GM19193 (cell line): ENCODE measurements around the gene ARHGAP45.

Source experiments
- POLR2A ChIP-seq: IDR thresholded peaks from 4 replicates; pipeline ENCODE4 v1.6.1; 2011; ENCODE audit not compliant: insufficient read depth, insufficient read length; ENCODE audit errors: extremely low read depth

Gene ARHGAP45

DNA sequence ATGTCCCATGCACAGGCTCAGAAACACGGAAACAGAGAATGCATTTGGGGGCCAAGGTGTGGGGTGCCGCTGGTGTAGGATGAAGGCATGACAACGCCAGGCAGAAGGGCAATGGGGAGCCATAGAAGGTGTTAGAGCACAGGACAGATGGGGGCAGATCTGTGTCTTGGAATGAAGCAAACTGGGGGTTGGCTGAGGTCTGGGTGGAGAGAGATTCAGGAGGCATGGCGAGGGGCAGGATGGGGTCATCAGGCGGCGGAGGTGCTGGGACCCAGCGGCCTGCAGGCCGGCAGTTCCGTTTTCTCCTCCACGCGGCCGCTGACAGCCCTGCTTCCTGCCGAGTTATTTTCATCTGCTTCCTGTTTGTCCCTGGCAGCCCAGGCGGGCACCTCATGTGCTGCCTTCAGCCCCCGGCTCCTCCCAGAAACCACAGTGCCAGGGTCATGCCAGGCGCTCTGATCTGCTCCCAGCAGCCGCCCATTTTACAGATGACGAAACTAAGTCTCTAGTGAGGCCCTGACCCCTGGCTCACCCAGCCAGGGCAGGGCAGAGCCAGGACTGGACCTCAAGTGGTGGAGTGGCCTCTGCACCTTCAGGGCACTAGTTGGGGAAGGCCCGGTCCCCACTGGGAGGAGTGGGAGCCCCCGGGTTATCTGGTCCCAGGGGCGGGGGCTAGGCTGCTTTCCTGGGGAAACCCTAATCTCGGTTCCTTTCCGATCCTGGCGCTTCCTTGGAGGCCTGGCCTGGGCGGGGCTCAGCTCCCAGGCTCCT, 2.2 kb downstream of the ARHGAP45 start:
- TF ChIP-seq POLR2A = no peak

DNA sequence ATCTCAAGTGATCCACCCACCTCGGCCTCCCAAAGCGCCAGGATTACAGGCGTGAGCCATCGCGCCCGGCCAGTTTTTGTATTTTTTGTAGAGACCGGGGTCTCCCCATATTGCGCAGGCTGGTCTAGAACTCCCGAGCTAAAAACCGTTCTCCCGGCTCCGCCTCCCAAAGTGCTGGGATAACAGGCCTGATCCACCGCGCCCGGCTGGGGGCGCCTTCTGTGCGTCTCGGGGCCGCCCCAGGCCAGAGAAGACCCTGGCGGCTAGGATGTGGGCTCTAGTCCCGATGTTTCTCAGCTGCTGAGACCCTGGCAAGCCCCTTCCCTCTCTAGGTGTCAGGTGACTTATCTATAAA, 3.6 kb downstream of the ARHGAP45 start:
- no peak for TF ChIP-seq POLR2A

DNA sequence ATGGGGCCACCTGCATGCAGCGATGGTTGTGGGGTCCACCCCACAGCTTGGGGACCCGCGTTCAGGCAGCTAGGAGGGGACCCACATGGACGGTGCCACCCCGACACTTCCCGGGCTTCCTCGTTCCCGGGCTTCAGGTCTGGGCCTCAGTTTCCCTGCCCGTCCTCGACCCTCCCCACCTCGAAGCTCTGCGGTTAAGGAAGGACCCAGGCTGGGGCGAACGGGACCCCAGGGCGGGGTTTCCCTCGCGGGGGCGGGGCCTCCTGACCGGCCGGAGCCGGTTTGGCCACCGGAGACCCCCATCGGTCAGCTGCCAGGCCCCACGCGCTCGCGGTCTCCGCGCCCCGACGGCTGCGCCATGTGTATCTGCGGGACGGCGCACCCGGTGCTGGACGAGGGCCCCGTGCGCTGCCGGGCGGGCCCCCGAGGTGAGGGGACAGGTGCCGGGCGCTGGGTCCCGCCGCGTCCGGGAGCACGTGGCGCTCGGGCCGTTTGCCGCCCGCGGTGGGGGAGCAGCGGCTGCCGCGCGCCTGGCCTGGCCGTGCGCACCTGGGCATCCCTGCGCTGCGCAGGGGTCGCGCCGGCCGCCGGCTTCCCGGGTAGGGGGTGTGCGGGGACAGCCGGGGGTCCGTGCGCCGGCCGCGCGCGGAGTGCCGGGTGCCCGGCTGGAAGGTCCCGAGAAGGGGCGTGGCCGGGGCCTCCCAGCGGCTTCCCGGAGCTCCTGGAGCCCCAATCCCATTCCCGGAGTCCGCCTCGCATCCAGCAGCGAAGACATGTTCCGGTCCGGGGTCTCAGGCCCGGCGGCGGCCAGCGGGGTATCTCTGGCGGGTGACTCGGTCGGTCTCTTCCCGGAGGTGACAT, 4.2 kb downstream of the ARHGAP45 start:
- TF ChIP-seq POLR2A = no peak

DNA sequence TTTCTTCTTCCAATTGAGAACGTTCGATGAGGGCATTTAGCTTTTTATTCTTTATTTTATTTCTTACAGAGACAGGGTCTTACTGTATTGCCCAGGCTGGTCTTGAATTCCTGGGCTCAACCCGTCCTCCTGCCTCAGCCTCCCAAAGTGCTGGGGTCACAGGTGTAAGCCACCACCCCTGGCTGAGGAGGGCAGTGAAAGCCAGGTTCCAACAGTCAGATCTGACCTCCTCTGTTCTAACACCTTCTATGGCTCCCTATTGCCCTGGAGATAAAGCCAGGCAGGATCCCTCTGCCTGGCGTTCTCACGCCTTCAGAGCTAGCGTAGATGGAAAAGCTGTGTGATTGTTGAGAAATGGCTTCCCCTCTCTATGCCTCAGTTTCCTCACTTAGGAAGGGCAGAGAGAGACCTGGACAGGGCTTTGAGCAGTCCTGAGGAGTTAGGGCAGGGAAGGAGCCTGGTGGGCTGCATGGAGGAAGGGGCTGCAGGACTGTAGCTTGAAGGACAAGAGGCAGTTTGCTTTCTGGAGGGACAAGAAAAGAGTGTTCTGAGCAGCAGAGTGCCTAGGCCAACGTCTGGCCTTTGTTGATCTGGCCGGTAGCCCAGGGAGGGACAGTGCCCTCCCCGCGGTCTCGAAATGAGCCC, 5.5 kb downstream of the ARHGAP45 start:
- no peak for TF ChIP-seq POLR2A

DNA sequence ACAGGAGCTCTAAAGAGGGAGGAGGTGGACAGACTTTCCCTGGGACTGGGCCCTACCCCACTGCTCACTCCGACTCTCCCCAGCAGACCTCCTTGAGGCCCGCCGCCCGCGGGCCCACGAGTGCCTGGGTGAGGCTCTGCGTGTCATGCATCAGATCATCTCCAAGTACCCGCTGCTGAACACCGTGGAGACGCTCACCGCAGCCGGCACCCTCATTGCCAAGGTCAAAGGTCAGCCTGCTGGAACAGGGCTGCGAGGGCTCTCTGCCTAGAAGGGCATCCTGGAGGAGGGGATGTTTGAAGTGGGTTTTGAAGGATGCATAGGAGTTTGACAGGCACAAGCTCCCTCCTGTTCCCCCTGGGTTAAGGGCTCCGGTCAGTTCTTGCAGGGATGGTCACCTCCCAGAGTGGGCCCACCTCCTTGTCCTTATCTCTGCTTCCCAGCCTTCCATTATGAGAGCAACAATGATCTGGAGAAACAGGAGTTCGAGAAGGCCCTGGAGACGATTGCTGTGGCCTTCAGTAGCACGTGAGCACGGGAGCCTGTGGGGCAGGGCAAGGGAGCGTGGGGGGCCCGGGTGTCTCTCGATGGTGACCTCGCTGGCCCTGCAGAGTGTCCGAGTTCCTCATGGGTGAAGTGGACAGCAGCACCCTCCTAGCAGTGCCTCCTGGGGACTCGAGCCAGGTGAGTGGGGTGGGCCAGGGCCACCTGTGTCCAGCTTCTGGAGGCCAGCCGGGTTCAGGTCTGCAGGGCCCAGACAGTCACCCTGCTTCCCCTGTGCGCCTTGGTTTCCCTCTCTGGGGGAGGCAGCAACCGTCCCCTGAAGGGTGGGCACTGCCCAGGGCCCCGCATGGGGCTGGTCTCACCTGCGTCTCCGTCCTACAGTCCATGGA, 6.3 kb downstream of the ARHGAP45 start:
- TF ChIP-seq POLR2A = no peak

- TF ChIP-seq POLR2A = no peak
These were observed 7.1 kb downstream of the ARHGAP45 start for GRCh38 chr19:1073956-1074517.

DNA sequence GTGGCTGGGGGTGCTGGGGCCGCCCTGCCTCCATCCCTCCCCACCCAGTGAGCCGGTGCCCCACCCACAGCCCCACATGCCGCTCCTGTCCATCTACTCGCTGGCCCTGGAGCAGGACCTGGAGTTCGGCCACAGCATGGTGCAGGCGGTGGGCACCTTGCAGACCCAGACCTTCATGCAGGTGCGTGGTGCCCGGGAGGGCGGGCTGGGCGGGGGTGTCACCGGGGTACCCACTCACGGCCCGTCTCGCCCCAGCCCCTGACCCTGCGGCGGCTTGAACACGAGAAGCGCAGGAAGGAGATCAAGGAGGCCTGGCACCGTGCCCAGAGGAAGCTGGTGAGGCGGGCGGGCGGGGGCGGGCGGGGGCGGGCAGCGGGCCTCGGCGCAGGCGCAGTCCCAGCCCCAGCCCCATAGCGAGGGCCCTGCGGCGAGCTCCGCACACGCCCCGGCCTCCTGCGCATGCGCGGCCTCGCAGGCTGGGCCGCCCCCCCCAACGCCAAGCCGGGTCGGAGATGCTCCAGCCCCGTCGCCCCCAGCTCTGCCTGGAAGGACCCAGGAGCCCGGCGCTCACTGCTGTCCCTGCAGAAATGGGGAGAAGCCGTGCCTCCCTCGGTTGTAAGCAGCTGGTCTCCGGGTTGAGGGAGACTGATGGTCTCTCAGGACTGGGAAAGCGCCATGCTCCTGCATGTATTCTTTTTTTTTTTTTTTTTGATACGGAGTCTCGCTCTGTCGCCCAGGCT, 7.7 kb downstream of the ARHGAP45 start:
- TF ChIP-seq POLR2A = no peak

- TF ChIP-seq POLR2A = no peak
These were observed 9.0 kb downstream of the ARHGAP45 start for GRCh38 chr19:1076046-1076386.

GRCh38 chr19:1076951-1077350, 10.0 kb downstream of the ARHGAP45 start:
- no peak for TF ChIP-seq POLR2A

- no peak for TF ChIP-seq POLR2A
These were observed 12.7 kb downstream of the ARHGAP45 start for GRCh38 chr19:1079566-1080111.

GRCh38 chr19:1080360-1081161, 13.6 kb downstream of the ARHGAP45 start:
- no peak for TF ChIP-seq POLR2A

DNA sequence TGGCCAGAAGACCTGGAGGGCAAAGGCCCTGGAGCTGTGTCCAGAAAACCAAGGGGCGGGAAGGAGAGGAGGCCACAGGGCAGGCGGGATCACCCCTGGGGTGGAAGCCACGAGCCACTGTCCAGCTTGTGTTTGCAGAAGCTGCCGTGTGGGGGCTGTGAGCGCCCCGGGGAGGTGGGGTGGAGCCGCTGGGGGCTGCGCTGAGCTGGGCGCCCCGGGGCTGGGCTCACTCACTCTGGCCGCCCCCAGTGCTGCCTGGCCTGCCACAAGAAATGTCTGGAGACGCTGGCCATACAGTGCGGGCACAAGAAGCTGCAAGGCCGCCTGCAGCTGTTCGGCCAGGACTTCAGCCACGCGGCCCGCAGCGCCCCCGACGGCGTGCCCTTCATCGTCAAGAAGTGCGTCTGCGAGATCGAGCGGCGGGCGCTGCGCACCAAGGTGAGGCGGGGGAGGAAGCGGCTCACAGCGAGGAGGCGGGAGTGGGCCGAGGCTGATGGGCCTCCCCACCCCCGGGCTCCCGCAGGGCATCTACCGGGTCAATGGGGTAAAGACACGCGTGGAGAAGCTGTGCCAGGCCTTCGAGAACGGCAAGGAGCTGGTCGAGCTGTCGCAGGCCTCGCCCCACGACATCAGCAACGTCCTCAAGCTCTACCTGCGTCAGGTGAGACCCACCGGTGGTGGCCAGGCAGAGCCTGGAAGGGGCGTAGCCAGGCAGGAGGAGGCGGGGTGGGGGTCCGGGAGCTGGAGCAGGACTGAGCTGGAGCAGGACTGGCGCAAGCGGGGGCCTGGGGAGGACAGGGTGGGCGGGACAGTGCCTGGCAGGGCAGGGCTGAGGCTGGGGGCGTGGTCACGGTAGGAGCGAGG, 14.6 kb downstream of the ARHGAP45 start:
- TF ChIP-seq POLR2A = no peak

DNA sequence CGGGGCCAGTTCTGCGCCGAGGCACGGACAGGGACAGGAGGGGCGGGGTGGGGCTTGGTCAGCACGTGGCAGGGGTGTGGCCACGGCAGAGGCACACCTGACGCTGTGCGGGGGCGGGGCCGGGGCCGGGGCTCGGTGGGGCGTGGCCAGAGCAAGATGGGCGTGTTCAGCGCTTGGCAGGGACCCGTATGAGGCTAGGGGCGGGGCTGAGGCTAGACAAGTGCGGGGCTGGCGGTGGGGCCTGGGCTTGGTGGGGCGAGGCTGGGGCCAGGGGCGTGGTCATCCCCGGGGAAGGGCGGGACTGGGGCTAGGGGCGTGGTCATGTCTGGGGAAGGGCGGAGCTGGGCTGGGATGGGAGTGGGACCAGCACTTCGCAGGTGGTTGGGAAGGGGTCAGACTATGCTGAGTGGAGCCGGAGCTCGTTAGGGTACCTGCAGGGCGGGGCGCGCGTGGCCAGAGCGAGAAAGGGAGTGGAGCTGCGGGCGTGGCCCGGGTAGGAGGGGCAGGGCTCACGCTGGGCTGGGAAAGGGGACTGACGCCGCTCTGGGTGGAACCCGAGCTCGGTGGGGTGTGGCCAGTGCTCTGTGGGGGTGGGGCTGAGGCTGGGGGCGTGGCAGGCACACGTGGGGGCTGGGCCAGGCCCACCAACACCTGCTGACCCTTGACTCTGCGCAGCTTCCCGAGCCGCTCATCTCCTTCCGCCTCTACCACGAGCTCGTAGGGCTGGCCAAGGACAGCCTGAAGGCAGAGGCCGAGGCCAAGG, 15.4 kb downstream of the ARHGAP45 start:
- TF ChIP-seq POLR2A = no peak
